NCI-H187 (cell line): Measurements from ENCODE around the gene GJB5.

Experiments used
- DNase-seq, 2 experiments: peaks; one replicate each; lab custom pipeline; 2025; lab: John Stamatoyannopoulos, UW

GJB5 gene

GRCh38 chr1:34794790-34795180 is 39.9 kb downstream of the GJB5 start:
- no peak for DNase-seq

GRCh38 chr1:34795916-34796315 is 41.1 kb downstream of the GJB5 start:
- no peak for DNase-seq

GRCh38 chr1:34796990-34797389 is 42.1 kb downstream of the GJB5 start:
- DNase-seq, result no peak

GRCh38 chr1:34800214-34800613 is 45.4 kb downstream of the GJB5 start:
- DNase-seq, result no peak

GRCh38 chr1:34803770-34804169 is 48.9 kb downstream of the GJB5 start:
- DNase-seq, result no peak

GRCh38 chr1:34806396-34806795 is 51.5 kb downstream of the GJB5 start:
- DNase-seq, result no peak
